Measurements from ENCODE around the gene SLX9. TPM values are rescaled to one million over a fixed set of nuclear protein-coding genes. Genes with fewer than 3 reads are reported as not detected.

SLX9 gene
- total RNA-seq, 1 experiment from 2014 or later: 77.2 TPM

DNA sequence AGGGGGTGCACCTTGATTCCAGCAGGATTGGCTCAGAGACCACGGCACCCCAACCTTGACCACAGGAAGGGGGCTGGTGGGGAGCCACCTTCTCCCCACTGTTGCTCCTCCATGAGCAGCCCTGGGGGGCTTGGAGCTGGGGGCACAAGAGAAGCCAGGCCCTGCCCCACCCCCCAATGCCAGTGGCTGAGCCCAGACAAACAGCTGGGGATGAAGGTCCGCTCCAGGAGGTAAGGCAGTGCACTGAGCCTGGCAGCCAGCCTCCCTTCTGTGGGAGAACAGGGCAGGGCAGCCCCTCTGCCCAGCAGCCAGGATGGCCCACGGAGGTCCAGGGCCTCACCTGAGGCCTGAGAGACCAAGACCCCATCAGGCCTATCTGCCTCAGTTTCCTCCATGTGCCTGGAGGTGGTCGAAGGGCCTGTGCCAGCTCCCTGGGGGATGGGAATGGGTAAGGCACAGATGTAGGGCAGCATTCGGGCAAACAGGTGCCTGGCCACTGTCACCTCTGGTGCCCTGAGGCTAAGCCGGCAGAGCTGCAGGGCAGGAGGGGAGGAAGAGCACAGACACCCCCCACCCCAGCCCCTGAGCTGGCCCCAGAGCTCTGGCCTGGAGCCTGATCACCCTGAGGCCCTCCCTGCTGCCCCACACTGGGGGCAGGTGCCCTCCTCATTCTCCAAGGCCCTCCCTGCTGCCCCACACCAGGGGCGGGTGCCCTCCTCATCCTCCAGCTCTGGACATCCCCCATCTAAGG lies 26.2 kb upstream of the SLX9 start:
- POLR2A ChIA-PET: no interaction called here
- Mint-ChIP-seq H3K4me3 (no peak overlapping the region), H3K9me3 (no peaks in the 10 kb centered on the region), H3K36me3 (no peaks in the 10 kb centered on the region), H3K4me1 (no peaks in the 10 kb centered on the region), H3K27ac (no peak overlapping the region), H3K27me3 (ENCODE audit: low read depth) (no peaks in the 10 kb centered on the region)
- CTCF ChIA-PET: interaction anchor here (1.8 kb wide), 1 partner anchor 225 kb away, joined by 5 read pairs; no protein-coding TSS in a partner anchor
- ATAC-seq (no peak), DNase-seq (ENCODE audit: low spot score) (no peak)
- no peak for TF ChIP-seq NR2C2 (CRISPR knock-in tag; IDR thresholded peaks at IDR 0.05)
- TF ChIP-seq, protein P1, sequence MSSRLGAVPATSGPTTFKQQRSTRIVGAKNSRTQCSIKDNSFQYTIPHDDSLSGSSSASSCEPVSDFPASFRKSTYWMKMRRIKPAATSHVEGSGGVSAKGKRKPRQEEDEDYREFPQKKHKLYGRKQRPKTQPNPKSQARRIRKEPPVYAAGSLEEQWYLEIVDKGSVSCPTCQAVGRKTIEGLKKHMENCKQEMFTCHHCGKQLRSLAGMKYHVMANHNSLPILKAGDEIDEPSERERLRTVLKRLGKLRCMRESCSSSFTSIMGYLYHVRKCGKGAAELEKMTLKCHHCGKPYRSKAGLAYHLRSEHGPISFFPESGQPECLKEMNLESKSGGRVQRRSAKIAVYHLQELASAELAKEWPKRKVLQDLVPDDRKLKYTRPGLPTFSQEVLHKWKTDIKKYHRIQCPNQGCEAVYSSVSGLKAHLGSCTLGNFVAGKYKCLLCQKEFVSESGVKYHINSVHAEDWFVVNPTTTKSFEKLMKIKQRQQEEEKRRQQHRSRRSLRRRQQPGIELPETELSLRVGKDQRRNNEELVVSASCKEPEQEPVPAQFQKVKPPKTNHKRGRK (CRISPR knock-in tag; IDR thresholded peaks at IDR 0.05; ENCODE audit: borderline replicate concordance): no peak
- TF ChIP-seq, protein P2, sequence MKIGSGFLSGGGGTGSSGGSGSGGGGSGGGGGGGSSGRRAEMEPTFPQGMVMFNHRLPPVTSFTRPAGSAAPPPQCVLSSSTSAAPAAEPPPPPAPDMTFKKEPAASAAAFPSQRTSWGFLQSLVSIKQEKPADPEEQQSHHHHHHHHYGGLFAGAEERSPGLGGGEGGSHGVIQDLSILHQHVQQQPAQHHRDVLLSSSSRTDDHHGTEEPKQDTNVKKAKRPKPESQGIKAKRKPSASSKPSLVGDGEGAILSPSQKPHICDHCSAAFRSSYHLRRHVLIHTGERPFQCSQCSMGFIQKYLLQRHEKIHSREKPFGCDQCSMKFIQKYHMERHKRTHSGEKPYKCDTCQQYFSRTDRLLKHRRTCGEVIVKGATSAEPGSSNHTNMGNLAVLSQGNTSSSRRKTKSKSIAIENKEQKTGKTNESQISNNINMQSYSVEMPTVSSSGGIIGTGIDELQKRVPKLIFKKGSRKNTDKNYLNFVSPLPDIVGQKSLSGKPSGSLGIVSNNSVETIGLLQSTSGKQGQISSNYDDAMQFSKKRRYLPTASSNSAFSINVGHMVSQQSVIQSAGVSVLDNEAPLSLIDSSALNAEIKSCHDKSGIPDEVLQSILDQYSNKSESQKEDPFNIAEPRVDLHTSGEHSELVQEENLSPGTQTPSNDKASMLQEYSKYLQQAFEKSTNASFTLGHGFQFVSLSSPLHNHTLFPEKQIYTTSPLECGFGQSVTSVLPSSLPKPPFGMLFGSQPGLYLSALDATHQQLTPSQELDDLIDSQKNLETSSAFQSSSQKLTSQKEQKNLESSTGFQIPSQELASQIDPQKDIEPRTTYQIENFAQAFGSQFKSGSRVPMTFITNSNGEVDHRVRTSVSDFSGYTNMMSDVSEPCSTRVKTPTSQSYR (CRISPR knock-in tag; IDR thresholded peaks at IDR 0.05): no peak
- TF ChIP-seq TP53 (CRISPR knock-in tag; IDR thresholded peaks at IDR 0.05): no peak
- TF ChIP-seq FOXJ3 (CRISPR knock-in tag; IDR thresholded peaks at IDR 0.05; ENCODE audit: borderline replicate concordance): no peak
- no peak for TF ChIP-seq CBFB (CRISPR knock-in tag; IDR thresholded peaks at IDR 0.05; ENCODE audit: low read depth)
- no peak for TF ChIP-seq ZNF423 (CRISPR knock-in tag; IDR thresholded peaks at IDR 0.05)
- TF ChIP-seq SP1 (CRISPR knock-in tag; conservative IDR thresholded peaks at IDR 0.05): no peak
- TF ChIP-seq NFE2L1 (CRISPR knock-in tag; IDR thresholded peaks at IDR 0.05): no peak
- TF ChIP-seq, protein P3, sequence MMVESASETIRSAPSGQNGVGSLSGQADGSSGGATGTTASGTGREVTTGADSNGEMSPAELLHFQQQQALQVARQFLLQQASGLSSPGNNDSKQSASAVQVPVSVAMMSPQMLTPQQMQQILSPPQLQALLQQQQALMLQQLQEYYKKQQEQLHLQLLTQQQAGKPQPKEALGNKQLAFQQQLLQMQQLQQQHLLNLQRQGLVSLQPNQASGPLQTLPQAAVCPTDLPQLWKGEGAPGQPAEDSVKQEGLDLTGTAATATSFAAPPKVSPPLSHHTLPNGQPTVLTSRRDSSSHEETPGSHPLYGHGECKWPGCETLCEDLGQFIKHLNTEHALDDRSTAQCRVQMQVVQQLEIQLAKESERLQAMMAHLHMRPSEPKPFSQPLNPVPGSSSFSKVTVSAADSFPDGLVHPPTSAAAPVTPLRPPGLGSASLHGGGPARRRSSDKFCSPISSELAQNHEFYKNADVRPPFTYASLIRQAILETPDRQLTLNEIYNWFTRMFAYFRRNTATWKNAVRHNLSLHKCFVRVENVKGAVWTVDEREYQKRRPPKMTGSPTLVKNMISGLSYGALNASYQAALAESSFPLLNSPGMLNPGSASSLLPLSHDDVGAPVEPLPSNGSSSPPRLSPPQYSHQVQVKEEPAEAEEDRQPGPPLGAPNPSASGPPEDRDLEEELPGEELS (CRISPR knock-in tag; IDR thresholded peaks at IDR 0.05): no peak
- TF ChIP-seq RORB (CRISPR knock-in tag; IDR thresholded peaks at IDR 0.05): no peak
- TF ChIP-seq, protein P4, sequence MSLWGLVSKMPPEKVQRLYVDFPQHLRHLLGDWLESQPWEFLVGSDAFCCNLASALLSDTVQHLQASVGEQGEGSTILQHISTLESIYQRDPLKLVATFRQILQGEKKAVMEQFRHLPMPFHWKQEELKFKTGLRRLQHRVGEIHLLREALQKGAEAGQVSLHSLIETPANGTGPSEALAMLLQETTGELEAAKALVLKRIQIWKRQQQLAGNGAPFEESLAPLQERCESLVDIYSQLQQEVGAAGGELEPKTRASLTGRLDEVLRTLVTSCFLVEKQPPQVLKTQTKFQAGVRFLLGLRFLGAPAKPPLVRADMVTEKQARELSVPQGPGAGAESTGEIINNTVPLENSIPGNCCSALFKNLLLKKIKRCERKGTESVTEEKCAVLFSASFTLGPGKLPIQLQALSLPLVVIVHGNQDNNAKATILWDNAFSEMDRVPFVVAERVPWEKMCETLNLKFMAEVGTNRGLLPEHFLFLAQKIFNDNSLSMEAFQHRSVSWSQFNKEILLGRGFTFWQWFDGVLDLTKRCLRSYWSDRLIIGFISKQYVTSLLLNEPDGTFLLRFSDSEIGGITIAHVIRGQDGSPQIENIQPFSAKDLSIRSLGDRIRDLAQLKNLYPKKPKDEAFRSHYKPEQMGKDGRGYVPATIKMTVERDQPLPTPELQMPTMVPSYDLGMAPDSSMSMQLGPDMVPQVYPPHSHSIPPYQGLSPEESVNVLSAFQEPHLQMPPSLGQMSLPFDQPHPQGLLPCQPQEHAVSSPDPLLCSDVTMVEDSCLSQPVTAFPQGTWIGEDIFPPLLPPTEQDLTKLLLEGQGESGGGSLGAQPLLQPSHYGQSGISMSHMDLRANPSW (CRISPR knock-in tag; conservative IDR thresholded peaks at IDR 0.05; ENCODE audit: low read depth): no peak
- TF ChIP-seq ESRRA (CRISPR knock-in tag; IDR thresholded peaks at IDR 0.05; ENCODE audit: borderline replicate concordance): no peak

DNA sequence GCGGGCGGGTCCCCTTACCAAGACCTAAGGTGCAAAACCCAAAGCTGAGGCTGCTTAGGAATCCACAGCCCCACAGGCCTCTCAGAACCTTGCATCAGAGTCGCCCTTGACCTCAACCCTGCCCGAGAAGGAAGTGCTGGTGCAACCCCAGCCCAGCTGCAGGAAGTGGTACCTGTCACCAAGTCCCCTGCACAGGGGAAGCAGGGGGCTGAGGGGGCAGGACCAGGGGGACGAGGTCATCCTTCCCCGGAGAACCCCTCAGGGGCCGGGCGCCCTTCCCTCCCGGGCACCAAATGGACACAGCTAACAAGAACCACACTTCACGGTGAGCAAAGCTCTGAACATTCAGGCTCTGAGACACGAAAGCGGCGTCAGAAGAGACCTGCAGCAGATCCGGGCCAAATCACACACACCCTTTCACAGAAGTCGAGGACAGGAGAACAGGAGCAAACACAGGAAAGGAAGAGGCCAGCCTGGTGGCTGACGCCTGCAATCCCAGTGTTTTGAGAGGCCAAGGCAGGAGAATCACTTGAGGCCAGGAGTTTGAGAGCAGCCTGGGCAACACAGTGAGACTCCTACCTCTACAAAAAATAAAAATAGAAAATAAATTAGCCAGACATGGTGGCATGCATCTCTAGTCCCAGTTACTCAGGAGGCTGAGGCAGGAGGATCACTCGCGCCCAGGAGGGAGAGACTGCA lies 25.5 kb upstream of the SLX9 start:
- H3K27ac Mint-ChIP-seq: peak overlapping the region; percentile 21; the same call in 1 of the 2 replicates
- POLR2A ChIA-PET: no interaction called here
- ATAC-seq: no peak

More for the DNA sequence above, 25.5 kb upstream of the SLX9 start:
- H3K4me3 Mint-ChIP-seq: no peak overlapping the region
- no peaks in the 10 kb centered on the region for H3K4me1 Mint-ChIP-seq
- no peaks in the 10 kb centered on the region for H3K9me3 Mint-ChIP-seq
- H3K27me3 Mint-ChIP-seq (ENCODE audit: low read depth): no peaks in the 10 kb centered on the region
- CTCF ChIA-PET: interaction anchor here (1.4 to 1.8 kb wide), 2 partner anchors 17 to 224 kb away, joined by 3 to 5 read pairs; no protein-coding TSS in a partner anchor
- H3K36me3 Mint-ChIP-seq: no peaks in the 10 kb centered on the region
- TF ChIP-seq GABPB1 (CRISPR knock-in tag; IDR thresholded peaks at IDR 0.05): peak; percentile 97
- TF ChIP-seq, protein P5, sequence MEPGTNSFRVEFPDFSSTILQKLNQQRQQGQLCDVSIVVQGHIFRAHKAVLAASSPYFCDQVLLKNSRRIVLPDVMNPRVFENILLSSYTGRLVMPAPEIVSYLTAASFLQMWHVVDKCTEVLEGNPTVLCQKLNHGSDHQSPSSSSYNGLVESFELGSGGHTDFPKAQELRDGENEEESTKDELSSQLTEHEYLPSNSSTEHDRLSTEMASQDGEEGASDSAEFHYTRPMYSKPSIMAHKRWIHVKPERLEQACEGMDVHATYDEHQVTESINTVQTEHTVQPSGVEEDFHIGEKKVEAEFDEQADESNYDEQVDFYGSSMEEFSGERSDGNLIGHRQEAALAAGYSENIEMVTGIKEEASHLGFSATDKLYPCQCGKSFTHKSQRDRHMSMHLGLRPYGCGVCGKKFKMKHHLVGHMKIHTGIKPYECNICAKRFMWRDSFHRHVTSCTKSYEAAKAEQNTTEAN (CRISPR knock-in tag; IDR thresholded peaks at IDR 0.05): no peak
- no peak for DNase-seq (ENCODE audit: low spot score)
